ENCODE measurements around the gene THRB. TPM values are rescaled to one million over a fixed set of nuclear protein-coding genes. Genes with fewer than 3 reads are reported as not detected.

Gene THRB
- total RNA-seq: 10 to 100 TPM in 2 of 4 donors, 1 to 10 TPM in 2; 6.3 to 10.3 (median 8.5) TPM

DNA sequence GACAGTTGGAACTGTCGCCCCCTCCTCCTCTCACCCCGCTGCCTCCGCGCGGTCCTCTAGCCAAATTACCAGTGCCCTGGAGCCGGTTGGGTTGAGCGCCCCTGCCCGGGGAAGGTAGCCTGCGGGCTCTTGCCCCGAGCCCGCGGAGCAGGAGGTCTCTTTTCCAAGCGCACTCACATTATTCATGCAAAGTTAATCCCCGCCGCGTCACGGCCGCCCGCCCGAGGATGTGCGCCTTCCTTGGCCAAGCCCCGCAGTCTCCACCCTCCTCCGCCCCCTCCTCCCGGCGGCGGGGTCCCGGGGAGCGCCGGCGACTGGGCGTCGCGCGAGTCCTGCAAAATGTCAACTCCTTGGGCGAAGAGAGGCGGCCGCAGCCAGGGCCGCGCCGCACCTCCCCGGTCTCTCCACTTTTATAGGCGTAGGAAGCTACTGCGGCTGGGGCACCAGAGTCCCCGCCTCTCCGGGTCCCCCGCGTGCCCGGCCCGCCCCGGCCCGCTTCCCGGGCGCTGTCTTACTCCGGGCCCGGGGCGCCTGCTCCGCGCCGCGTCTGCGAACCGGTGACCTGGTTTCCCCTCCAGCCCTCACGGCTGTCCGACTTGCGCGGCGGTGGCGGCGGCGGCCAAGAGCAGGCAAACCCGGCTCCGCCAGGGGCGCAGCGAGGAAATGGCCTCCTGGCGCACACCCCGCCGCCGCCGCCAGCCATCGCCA is at the start of gene THRB:
TSS of gene THRB (minus strand) at position 233 of the 708 bp plus-strand sequence.
- Histone ChIP-seq H3K27ac (peak within 1 kb of the TSS; percentile 78 to 90 (median 86)), H3K36me3 (no peaks in the 10 kb centered on the region), H3K4me3 (peak within 1 kb of the TSS; percentile 60 to 77 (median 68)), H3K9me3 (no peaks in the 10 kb centered on the region), H3K27me3 (peaks cover 0 to 11% of the 10 kb centered on the region in 2 donors), H3K4me1 (peaks cover 0 to 38% (median 0%) of the 10 kb centered on the region in 4 donors)
- DNase-seq (ENCODE audit: low spot score in 2 of 2): peak; percentile 32 to 44
- TF ChIP-seq, protein P1, sequence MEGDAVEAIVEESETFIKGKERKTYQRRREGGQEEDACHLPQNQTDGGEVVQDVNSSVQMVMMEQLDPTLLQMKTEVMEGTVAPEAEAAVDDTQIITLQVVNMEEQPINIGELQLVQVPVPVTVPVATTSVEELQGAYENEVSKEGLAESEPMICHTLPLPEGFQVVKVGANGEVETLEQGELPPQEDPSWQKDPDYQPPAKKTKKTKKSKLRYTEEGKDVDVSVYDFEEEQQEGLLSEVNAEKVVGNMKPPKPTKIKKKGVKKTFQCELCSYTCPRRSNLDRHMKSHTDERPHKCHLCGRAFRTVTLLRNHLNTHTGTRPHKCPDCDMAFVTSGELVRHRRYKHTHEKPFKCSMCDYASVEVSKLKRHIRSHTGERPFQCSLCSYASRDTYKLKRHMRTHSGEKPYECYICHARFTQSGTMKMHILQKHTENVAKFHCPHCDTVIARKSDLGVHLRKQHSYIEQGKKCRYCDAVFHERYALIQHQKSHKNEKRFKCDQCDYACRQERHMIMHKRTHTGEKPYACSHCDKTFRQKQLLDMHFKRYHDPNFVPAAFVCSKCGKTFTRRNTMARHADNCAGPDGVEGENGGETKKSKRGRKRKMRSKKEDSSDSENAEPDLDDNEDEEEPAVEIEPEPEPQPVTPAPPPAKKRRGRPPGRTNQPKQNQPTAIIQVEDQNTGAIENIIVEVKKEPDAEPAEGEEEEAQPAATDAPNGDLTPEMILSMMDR (IDR thresholded peaks at IDR 0.05): peak; percentile 12 to 54 (median 40)
- peak in 1 of 2 donors; percentile 62 for TF ChIP-seq EP300 (IDR thresholded peaks at IDR 0.05)
- TF ChIP-seq POLR2A (IDR thresholded peaks at IDR 0.05): no peak
- 2% methylated on average over 17 to 46 of the region's 80 CpGs for WGBS, 2 donors

DNA sequence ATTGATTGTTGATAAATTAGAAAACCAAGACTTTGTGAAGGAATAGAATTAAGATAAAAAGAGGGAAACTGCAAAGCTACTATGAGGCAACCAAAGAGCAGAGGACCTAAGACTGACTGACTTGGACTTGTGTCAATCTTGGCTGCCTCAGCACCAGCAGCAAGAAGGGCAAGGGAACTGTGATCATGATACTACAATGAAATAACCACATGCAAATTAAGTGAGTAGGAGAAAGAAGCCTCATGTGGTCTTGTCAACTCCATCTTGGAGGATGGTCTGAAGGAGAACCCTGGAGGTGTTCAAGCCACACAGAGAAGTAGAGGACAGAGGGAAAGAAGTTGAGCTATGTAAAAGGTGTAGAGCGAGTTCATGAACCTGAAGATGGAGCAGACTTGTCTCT is 47.3 kb upstream of the THRB start:
- WGBS, 2 donors: 96% methylated on average over 1 of the region's 1 CpG
- DNase-seq (ENCODE audit: low spot score in 2 of 2): no peak
- Histone ChIP-seq H3K27ac (no peak overlapping the region), H3K4me1 (no peaks in the 10 kb centered on the region), H3K36me3 (no peaks in the 10 kb centered on the region), H3K27me3 (no peaks in the 10 kb centered on the region), H3K9me3 (no peaks in the 10 kb centered on the region), H3K4me3 (no peak overlapping the region)
- TF ChIP-seq, protein P1 (IDR thresholded peaks at IDR 0.05): no peak
- no peak for TF ChIP-seq EP300 (IDR thresholded peaks at IDR 0.05)

DNA sequence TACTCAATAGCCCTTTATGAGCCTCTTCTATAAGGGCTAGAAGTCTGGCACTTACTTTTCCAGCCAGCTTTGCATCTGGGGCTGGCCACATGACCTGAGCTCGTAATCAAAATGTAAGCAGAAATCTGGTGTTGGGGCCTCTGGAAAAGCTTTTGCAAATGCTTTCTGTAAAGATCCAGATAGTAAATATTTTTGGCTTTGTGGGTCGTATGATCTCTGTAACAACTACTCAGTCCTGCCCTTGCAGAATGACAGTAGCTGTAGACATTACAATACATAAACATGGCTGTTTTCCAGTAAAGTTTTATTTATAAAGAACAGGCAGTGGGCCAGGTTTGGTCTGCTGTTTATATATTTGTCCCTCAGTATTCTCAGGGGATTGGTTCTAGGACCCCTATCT is 46.2 kb upstream of the THRB start:
- DNase-seq (ENCODE audit: low spot score in 2 of 2): no peak
- Histone ChIP-seq H3K4me3 (no peak overlapping the region), H3K27me3 (no peaks in the 10 kb centered on the region), H3K9me3 (no peaks in the 10 kb centered on the region), H3K27ac (no peak overlapping the region), H3K36me3 (no peaks in the 10 kb centered on the region), H3K4me1 (no peaks in the 10 kb centered on the region)
- WGBS, 2 donors: 59 to 69% methylated on average over 2 of the region's 2 CpGs
- TF ChIP-seq EP300 (IDR thresholded peaks at IDR 0.05) (no peak), POLR2A (IDR thresholded peaks at IDR 0.05) (no peak)
- TF ChIP-seq, protein P1 (IDR thresholded peaks at IDR 0.05): no peak

DNA sequence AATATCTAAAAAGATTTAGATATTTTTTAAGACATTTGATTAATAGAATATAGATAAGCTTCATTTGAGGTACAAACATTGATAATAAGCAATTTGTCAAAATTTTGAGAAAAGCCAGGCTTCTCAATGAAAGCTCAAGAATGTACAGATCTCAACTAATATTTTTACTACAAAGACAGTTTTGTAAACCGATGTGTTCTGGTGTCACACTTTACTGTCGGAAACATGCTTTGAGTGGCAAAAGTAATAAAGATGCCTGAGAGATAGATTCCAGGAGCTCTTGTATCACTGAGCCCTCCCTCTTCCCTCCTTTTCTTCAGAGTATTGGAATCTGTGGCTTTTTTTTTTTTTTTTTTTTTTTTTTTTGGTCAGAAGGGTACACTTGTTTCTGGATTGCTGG is 45.0 kb upstream of the THRB start:
- Histone ChIP-seq H3K27ac (no peak overlapping the region), H3K9me3 (no peaks in the 10 kb centered on the region), H3K4me1 (no peaks in the 10 kb centered on the region), H3K36me3 (no peaks in the 10 kb centered on the region), H3K4me3 (no peak overlapping the region), H3K27me3 (no peaks in the 10 kb centered on the region)
- 75 to 78% methylated on average over 2 of the region's 2 CpGs for WGBS, 2 donors
- TF ChIP-seq EP300 (IDR thresholded peaks at IDR 0.05): no peak
- TF ChIP-seq, protein P1 (IDR thresholded peaks at IDR 0.05): no peak
- no peak for DNase-seq (ENCODE audit: low spot score in 2 of 2)

DNA sequence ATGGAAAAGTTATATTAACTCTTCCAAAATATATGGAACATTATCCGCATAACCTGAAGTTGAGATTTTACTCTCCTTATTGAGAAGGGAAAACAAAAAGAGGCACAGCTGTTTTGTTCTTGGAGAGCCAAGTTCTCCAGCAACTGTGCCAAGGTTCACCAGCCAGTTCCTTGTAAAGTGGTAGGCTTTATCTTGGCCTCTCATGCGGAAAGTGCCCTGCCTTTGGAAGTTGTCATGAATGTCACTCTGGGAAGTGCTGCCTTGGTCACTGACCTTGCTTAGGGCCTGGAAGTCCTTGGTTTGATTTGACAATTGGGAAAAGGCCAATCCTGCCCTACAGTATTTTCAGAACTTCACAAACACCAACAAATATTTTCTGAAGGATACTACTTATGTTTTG is 44.2 kb upstream of the THRB start:
- no peak overlapping the region for H3K4me3 ChIP-seq
- no peaks in the 10 kb centered on the region for H3K9me3 ChIP-seq
- TF ChIP-seq EP300 (IDR thresholded peaks at IDR 0.05) (no peak), POLR2A (IDR thresholded peaks at IDR 0.05) (no peak)
- TF ChIP-seq, protein P1 (IDR thresholded peaks at IDR 0.05): no peak
- no peak overlapping the region for H3K27ac ChIP-seq
- H3K36me3 ChIP-seq: no peaks in the 10 kb centered on the region
- no peaks in the 10 kb centered on the region for H3K27me3 ChIP-seq
- WGBS, 2 donors: 88 to 94% methylated on average over 2 of the region's 2 CpGs
- H3K4me1 ChIP-seq: no peaks in the 10 kb centered on the region
- DNase-seq (ENCODE audit: low spot score in 2 of 2): no peak
